Measurements from ENCODE around the gene PPP4R3A.

PPP4R3A gene

DNA sequence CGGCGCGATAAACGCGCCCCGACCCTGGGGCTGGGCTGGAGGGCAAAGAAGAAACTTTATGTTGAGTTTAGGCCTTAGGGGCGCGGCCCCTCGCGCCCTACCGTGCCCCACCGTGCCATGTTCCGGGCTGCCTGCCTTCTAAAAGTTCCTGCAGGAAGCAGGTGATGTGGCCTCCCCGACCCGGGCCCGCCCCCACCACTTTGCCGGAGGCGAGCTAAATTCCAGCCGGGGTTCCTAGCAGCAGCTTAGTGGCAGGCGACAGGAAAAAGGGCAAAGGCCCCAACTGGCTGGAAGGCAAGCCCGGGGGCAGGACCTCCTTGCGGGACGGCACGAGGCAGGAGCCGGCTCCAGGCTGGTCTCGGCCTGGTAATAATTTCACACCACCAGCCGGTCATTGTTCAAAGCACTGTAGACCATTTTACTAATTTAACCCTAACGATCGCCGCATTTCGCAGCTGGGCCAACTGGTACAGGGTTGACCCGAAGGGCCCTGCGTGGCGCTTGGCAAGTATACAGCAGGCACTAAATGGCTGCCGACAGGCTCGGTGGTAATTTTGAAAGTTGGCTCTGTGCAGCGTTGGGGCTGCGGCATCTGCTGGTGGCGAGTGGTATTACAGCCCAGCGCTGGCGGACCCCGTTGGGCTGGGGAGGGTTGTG is 91.6 kb downstream of the PPP4R3A start (continued):
- TF ChIP-seq, protein P1, sequence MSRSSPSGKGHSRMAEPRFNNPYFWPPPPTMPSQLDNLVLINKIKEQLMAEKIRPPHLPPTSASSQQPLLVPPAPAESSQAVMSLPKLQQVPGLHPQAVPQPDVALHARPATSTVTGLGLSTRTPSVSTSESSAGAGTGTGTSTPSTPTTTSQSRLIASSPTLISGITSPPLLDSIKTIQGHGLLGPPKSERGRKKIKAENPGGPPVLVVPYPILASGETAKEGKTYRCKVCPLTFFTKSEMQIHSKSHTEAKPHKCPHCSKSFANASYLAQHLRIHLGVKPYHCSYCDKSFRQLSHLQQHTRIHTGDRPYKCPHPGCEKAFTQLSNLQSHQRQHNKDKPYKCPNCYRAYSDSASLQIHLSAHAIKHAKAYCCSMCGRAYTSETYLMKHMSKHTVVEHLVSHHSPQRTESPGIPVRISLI (tag by site-specific recombination; IDR thresholded peaks at IDR 0.05) = no peak
- TF ChIP-seq BCL11A (tag by site-specific recombination; IDR thresholded peaks at IDR 0.05; ENCODE audit: low read depth) = no peak; the same call in 1 of the 2 replicates
- TF ChIP-seq MYNN (tag by site-specific recombination; IDR thresholded peaks at IDR 0.05; ENCODE audit: borderline replicate concordance) = no peak
- TF ChIP-seq ZNF624 (tag by site-specific recombination; IDR thresholded peaks at IDR 0.05) = no peak
- TF ChIP-seq ZNF530 (tag by site-specific recombination; IDR thresholded peaks at IDR 0.05; ENCODE audit: low read depth) = no peak
- TF ChIP-seq ZNF114 (tag by site-specific recombination; IDR thresholded peaks at IDR 0.05) = no peak
- TF ChIP-seq, protein P2, sequence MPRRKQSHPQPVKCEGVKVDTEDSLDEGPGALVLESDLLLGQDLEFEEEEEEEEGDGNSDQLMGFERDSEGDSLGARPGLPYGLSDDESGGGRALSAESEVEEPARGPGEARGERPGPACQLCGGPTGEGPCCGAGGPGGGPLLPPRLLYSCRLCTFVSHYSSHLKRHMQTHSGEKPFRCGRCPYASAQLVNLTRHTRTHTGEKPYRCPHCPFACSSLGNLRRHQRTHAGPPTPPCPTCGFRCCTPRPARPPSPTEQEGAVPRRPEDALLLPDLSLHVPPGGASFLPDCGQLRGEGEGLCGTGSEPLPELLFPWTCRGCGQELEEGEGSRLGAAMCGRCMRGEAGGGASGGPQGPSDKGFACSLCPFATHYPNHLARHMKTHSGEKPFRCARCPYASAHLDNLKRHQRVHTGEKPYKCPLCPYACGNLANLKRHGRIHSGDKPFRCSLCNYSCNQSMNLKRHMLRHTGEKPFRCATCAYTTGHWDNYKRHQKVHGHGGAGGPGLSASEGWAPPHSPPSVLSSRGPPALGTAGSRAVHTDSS (tag by site-specific recombination; IDR thresholded peaks at IDR 0.05) = no peak
- peak; percentile 39; the same call in 1 of the 2 replicates for TF ChIP-seq ZNF660 (tag by site-specific recombination; IDR thresholded peaks at IDR 0.05)
- TF ChIP-seq ZBTB7A (tag by site-specific recombination; IDR thresholded peaks at IDR 0.05; ENCODE audit: low read depth) = 0 out of 2 replicates have a peak, but pooled peaks have one; percentile 24
- TF ChIP-seq SCRT1 (tag by site-specific recombination; IDR thresholded peaks at IDR 0.05; ENCODE audit: borderline replicate concordance) = no peak
- TF ChIP-seq ZNF184 (tag by site-specific recombination; IDR thresholded peaks at IDR 0.05) = peak; percentile 51; the same call in 1 of the 2 replicates
- TF ChIP-seq ZNF596 (tag by site-specific recombination; IDR thresholded peaks at IDR 0.05) = no peak
- TF ChIP-seq ZEB2 (tag by site-specific recombination; IDR thresholded peaks at IDR 0.05) = 0 out of 2 replicates have a peak, but pooled peaks have one; percentile 48
- TF ChIP-seq ZNF544 (tag by site-specific recombination; IDR thresholded peaks at IDR 0.05) = no peak
- 0 out of 2 replicates have a peak, but pooled peaks have one; percentile 51 for TF ChIP-seq ZNF777 (tag by site-specific recombination; IDR thresholded peaks at IDR 0.05; ENCODE audit: borderline replicate concordance)
- peak; percentile 100 for TF ChIP-seq ZNF792 (tag by site-specific recombination; IDR thresholded peaks at IDR 0.05)
- no peak for TF ChIP-seq GLI2 (tag by site-specific recombination; IDR thresholded peaks at IDR 0.05; ENCODE audit: borderline replicate concordance, low read depth)
- no peak for TF ChIP-seq WT1 (tag by site-specific recombination; IDR thresholded peaks at IDR 0.05)
- TF ChIP-seq ZNF707 (tag by site-specific recombination; IDR thresholded peaks at IDR 0.05) = no peak
- TF ChIP-seq, protein P3, sequence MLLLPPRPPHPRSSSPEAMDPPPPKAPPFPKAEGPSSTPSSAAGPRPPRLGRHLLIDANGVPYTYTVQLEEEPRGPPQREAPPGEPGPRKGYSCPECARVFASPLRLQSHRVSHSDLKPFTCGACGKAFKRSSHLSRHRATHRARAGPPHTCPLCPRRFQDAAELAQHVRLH (tag by site-specific recombination; IDR thresholded peaks at IDR 0.05) = peak; percentile 62; the same call in 1 of the 2 replicates
- TF ChIP-seq GLIS1 (tag by site-specific recombination; IDR thresholded peaks at IDR 0.05) = no peak
- no peak for TF ChIP-seq OSR2 (tag by site-specific recombination; IDR thresholded peaks at IDR 0.05)
- no peak for TF ChIP-seq ZNF837 (tag by site-specific recombination; IDR thresholded peaks at IDR 0.05)
- TF ChIP-seq, protein P4, sequence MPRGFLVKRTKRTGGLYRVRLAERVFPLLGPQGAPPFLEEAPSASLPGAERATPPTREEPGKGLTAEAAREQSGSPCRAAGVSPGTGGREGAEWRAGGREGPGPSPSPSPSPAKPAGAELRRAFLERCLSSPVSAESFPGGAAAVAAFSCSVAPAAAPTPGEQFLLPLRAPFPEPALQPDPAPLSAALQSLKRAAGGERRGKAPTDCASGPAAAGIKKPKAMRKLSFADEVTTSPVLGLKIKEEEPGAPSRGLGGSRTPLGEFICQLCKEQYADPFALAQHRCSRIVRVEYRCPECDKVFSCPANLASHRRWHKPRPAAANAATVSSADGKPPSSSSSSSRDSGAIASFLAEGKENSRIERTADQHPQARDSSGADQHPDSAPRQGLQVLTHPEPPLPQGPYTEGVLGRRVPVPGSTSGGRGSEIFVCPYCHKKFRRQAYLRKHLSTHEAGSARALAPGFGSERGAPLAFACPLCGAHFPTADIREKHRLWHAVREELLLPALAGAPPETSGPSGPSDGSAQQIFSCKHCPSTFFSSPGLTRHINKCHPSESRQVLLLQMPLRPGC (tag by site-specific recombination; IDR thresholded peaks at IDR 0.05) = 0 out of 2 replicates have a peak, but pooled peaks have one; percentile 16
- no peak for TF ChIP-seq ZNF843 (tag by site-specific recombination; IDR thresholded peaks at IDR 0.05)
- TF ChIP-seq ZBTB1 (tag by site-specific recombination; IDR thresholded peaks at IDR 0.05) = no peak
- no peak; the same call in 1 of the 2 replicates for TF ChIP-seq MZF1 (tag by site-specific recombination; IDR thresholded peaks at IDR 0.05; ENCODE audit: borderline replicate concordance)
- TF ChIP-seq IKZF3 (tag by site-specific recombination; IDR thresholded peaks at IDR 0.05) = no peak
- TF ChIP-seq, protein P5, sequence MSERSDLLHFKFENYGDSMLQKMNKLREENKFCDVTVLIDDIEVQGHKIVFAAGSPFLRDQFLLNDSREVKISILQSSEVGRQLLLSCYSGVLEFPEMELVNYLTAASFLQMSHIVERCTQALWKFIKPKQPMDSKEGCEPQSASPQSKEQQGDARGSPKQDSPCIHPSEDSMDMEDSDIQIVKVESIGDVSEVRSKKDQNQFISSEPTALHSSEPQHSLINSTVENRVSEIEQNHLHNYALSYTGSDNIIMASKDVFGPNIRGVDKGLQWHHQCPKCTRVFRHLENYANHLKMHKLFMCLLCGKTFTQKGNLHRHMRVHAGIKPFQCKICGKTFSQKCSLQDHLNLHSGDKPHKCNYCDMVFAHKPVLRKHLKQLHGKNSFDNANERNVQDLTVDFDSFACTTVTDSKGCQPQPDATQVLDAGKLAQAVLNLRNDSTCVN (tag by site-specific recombination; optimal IDR thresholded peaks at IDR 0.05) = peak; percentile 59
- 0 out of 2 replicates have a peak, but pooled peaks have one; percentile 34 for TF ChIP-seq KLF10 (tag by site-specific recombination; IDR thresholded peaks at IDR 0.05)
- no peak for TF ChIP-seq ZNF350 (tag by site-specific recombination; IDR thresholded peaks at IDR 0.05)
- TF ChIP-seq KLF16 (tag by site-specific recombination; IDR thresholded peaks at IDR 0.05) = 0 out of 2 replicates have a peak, but pooled peaks have one; percentile 13
- no peak for TF ChIP-seq ZNF221 (tag by site-specific recombination; IDR thresholded peaks at IDR 0.05; ENCODE audit: borderline replicate concordance)
- TF ChIP-seq EGR2 (tag by site-specific recombination; IDR thresholded peaks at IDR 0.05; ENCODE audit: low read depth) = no peak
- no peak for TF ChIP-seq ZNF677 (tag by site-specific recombination; IDR thresholded peaks at IDR 0.05)
- no peak for TF ChIP-seq ZNF747 (tag by site-specific recombination; IDR thresholded peaks at IDR 0.05)
- TF ChIP-seq ZNF585B (tag by site-specific recombination; IDR thresholded peaks at IDR 0.05) = no peak
